Eye (tissue), 1 donor: ENCODE results near the gene PAWR.
A peak's percentile ranks its signal among the peaks of the same experiment; 100 is the strongest.
"Not testable (repeated sequence)": the region's sequence is repeated elsewhere in the genome, so short reads cannot be mapped to it uniquely, and the experiment has no call there.

Experiments
- DNase-seq: peaks from one replicate; pipeline ENCODE4 v3.0.0-alpha.2; 2015

The PAWR gene

GRCh38 chr12:79547044-79547734 lies 143.6 kb downstream of the PAWR start:
- DNase-seq, result peak; percentile 56

- no peak for DNase-seq
Observed at GRCh38 chr12:79546466-79547043, 144.2 kb downstream of the PAWR start.

GRCh38 chr12:79544439-79544838 lies 146.3 kb downstream of the PAWR start:
- DNase-seq, result not testable (repeated sequence)

GRCh38 chr12:79537675-79538074 lies 153.1 kb downstream of the PAWR start:
- no peak for DNase-seq

- DNase-seq, result no peak
Observed at GRCh38 chr12:79535751-79536150, 155.0 kb downstream of the PAWR start.
